ENCODE data around the gene TIGAR.

Gene TIGAR

GRCh38 chr12:4282892-4283511 is 38.0 kb upstream of the TIGAR start:
- no peak for DNase-seq

GRCh38 chr12:4283512-4284255 is 37.3 kb upstream of the TIGAR start:
- DNase-seq = no peak

GRCh38 chr12:4284306-4284705 is 36.7 kb upstream of the TIGAR start:
- no peak for DNase-seq

GRCh38 chr12:4285070-4285469 is 35.9 kb upstream of the TIGAR start:
- no peak for DNase-seq

- no peak for DNase-seq
Measured at GRCh38 chr12:4286228-4286627, 34.8 kb upstream of the TIGAR start.

- no peak for DNase-seq
Measured at GRCh38 chr12:4286771-4287317, 34.2 kb upstream of the TIGAR start.

- DNase-seq = no peak
Measured at GRCh38 chr12:4287325-4288211, 33.4 kb upstream of the TIGAR start.

GRCh38 chr12:4288296-4289131 is 32.5 kb upstream of the TIGAR start:
- DNase-seq = no peak

GRCh38 chr12:4289231-4289878 is 31.7 kb upstream of the TIGAR start:
- peak; percentile 50 for DNase-seq

GRCh38 chr12:4289998-4290790 is 30.8 kb upstream of the TIGAR start:
- no peak for DNase-seq

- DNase-seq = no peak
Measured at GRCh38 chr12:4292341-4293073, 28.5 kb upstream of the TIGAR start.

- no peak for DNase-seq
Measured at GRCh38 chr12:4293299-4293965, 27.6 kb upstream of the TIGAR start.

- DNase-seq = no peak
Measured at GRCh38 chr12:4293966-4294505, 27.0 kb upstream of the TIGAR start.

GRCh38 chr12:4296751-4297150 is 24.3 kb upstream of the TIGAR start:
- no peak for DNase-seq

GRCh38 chr12:4297617-4298016 is 23.4 kb upstream of the TIGAR start:
- no peak for DNase-seq

GRCh38 chr12:4300883-4301282 is 20.1 kb upstream of the TIGAR start:
- no peak for DNase-seq

- no peak for DNase-seq
Measured at GRCh38 chr12:4301932-4302501, 19.0 kb upstream of the TIGAR start.

- DNase-seq = no peak
Measured at GRCh38 chr12:4302881-4303280, 18.1 kb upstream of the TIGAR start.

- no peak for DNase-seq
Measured at GRCh38 chr12:4303750-4304149, 17.3 kb upstream of the TIGAR start.
